HepG2 (cell line): ENCODE results near the gene ZNF800.

ENCODE experiments used
- EZH2 ChIP-seq: conservative IDR thresholded peaks from 2 replicates; pipeline ENCODE4 v1.6.1; 2012; ENCODE audit warnings: mild to moderate bottlenecking, low read depth, low read length, moderate library complexity
- ISX ChIP-seq: sonication (generic); formaldehyde crosslinking; conservative IDR thresholded peaks from 2 replicates; pipeline ENCODE4 v1.5.0; 2020; ENCODE audit warnings: missing genetic modification reagents
- JUNB ChIP-seq: sonication (generic); formaldehyde crosslinking; IDR thresholded peaks from 2 replicates; pipeline ENCODE4 v1.8.0; 2022; ENCODE audit warnings: missing genetic modification reagents, mild to moderate bottlenecking, borderline replicate concordance
- YY1 ChIP-seq: IDR thresholded peaks from 2 replicates; pipeline ENCODE4 v1.6.1; 2011; ENCODE audit warnings: low read length, low read depth, moderate library complexity, mild to moderate bottlenecking; ENCODE audit not compliant: insufficient read depth, insufficient replicate concordance
- TF ChIP-seq, protein P1 (sequence below): sonication (generic); formaldehyde crosslinking; IDR thresholded peaks from 2 replicates; pipeline ENCODE4 v1.8.1; 2023; ENCODE audit warnings: mild to moderate bottlenecking, missing genetic modification reagents

DNA sequence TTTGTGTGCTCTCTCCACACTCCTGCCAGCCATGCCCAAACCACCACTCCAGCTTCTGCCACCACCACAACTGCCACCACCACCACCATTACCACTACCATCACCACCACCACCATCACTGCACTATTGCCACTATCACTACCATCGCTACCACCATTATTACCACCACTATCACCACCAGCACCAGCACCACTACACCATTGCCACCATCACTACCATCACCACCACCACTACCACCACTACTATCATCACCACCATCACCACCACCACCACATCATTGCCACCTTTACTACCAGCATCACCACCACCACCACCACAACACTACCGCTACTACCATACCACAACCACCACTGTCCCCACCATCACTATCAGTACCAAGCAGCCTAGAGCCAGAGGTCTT, 26.0 kb upstream of the ZNF800 start:
- no peak for TF ChIP-seq JUNB (CRISPR knock-in tag)
- TF ChIP-seq EZH2: no peak
- no peak for TF ChIP-seq YY1
- no peak for TF ChIP-seq ISX (CRISPR knock-in tag)
- TF ChIP-seq, protein P1, sequence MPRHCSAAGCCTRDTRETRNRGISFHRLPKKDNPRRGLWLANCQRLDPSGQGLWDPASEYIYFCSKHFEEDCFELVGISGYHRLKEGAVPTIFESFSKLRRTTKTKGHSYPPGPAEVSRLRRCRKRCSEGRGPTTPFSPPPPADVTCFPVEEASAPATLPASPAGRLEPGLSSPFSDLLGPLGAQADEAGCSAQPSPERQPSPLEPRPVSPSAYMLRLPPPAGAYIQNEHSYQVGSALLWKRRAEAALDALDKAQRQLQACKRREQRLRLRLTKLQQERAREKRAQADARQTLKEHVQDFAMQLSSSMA: no peak
